ENCODE data around the gene CUL1. TPM values are rescaled to one million over a fixed set of nuclear protein-coding genes. Genes with fewer than 3 reads are reported as not detected.
"Not testable (repeated sequence)": the region's sequence is repeated elsewhere in the genome, so short reads cannot be mapped to it uniquely, and the experiment has no call there.

CUL1 gene
- total and polyA plus RNA-seq, 12 donors, result 14.0 to 53.4 (median 43.5) TPM

- no peak for ATAC-seq
- no peaks in the 10 kb centered on the region for H3K36me3 ChIP-seq
- intact Hi-C loops (cut with DNase I), result loop anchor here in 1 of 10 donors (10.0 kb wide), 1 partner anchor 263 kb away; no protein-coding TSS in a partner anchor
These were observed 2.7 kb downstream of the CUL1 start for GRCh38 chr7:148701414-148701813.

GRCh38 chr7:148702876-148703670 is 4.4 kb downstream of the CUL1 start:
- no peak for TF ChIP-seq CTCF (IDR thresholded peaks at IDR 0.05)
- WGBS, 2 donors, result 86 to 89% methylated on average over 11 of the region's 11 CpGs
- H3K36me3 ChIP-seq, result no peaks in the 10 kb centered on the region
- ATAC-seq (no peak), DNase-seq (no peak)
- no peaks in the 10 kb centered on the region for H3K27me3 ChIP-seq
- no peak overlapping the region for H3K4me3 ChIP-seq
- H3K27ac ChIP-seq, result no peak overlapping the region
- H3K9me3 ChIP-seq, result no peaks in the 10 kb centered on the region
- intact Hi-C loops (cut with DNase I), result loop anchor here in 1 of 10 donors (10.0 kb wide), 1 partner anchor 262 kb away; no protein-coding TSS in a partner anchor
- H3K4me1 ChIP-seq, result peaks cover 14 to 82% (median 78%) of the 10 kb centered on the region in 9 donors

More at GRCh38 chr7:148701414-148701813, 2.7 kb downstream of the CUL1 start:
- 47 to 64% methylated on average over 1 of the region's 1 CpG for WGBS, 2 donors
- no peak for DNase-seq
- Histone ChIP-seq H3K4me3 (peak overlapping the region in 2 of 10 donors; percentile 72 to 94), H3K4me1 (peaks cover 14 to 82% (median 68%) of the 10 kb centered on the region in 9 donors), H3K27ac (no peak overlapping the region), H3K27me3 (no peaks in the 10 kb centered on the region), H3K9me3 (no peaks in the 10 kb centered on the region)
- no peak for TF ChIP-seq CTCF (IDR thresholded peaks at IDR 0.05)

GRCh38 chr7:148703671-148703962 is 4.9 kb downstream of the CUL1 start:
- H3K27ac ChIP-seq, H3K4me3 ChIP-seq, H3K36me3 ChIP-seq, H3K27me3 ChIP-seq, H3K9me3 ChIP-seq, DNase-seq, ATAC-seq: not testable (repeated sequence)
- WGBS, 2 donors, result 92 to 93% methylated on average over 8 of the region's 8 CpGs
- intact Hi-C loops (cut with DNase I), result loop anchor here in 1 of 10 donors (10.0 kb wide), 1 partner anchor 261 kb away; no protein-coding TSS in a partner anchor
- H3K4me1 ChIP-seq, result peaks cover 14 to 88% (median 82%) of the 10 kb centered on the region in 9 donors

GRCh38 chr7:148704189-148704588 is 5.5 kb downstream of the CUL1 start:
- intact Hi-C loops (cut with DNase I), result loop anchor here in 1 of 10 donors (10.0 kb wide), 1 partner anchor 261 kb away; no protein-coding TSS in a partner anchor
- H3K9me3 ChIP-seq, result no peaks in the 10 kb centered on the region
- no peak overlapping the region for H3K27ac ChIP-seq
- H3K36me3 ChIP-seq, result no peaks in the 10 kb centered on the region
- no peak for DNase-seq
- 63 to 74% methylated on average over 3 of the region's 3 CpGs for WGBS, 2 donors
- no peaks in the 10 kb centered on the region for H3K27me3 ChIP-seq
- ATAC-seq, result no peak
- TF ChIP-seq CTCF (IDR thresholded peaks at IDR 0.05), result no peak
- H3K4me1 ChIP-seq, result peaks cover 14 to 94% (median 84%) of the 10 kb centered on the region in 9 donors
- no peak overlapping the region for H3K4me3 ChIP-seq

- WGBS, 2 donors, result 39 to 52% methylated on average over 3 of the region's 3 CpGs
- Histone ChIP-seq H3K36me3 (no peaks in the 10 kb centered on the region), H3K9me3 (no peaks in the 10 kb centered on the region), H3K27me3 (no peaks in the 10 kb centered on the region), H3K4me1 (peaks cover 14 to 98% (median 82%) of the 10 kb centered on the region in 9 donors), H3K4me3 (no peak overlapping the region), H3K27ac (no peak overlapping the region)
- no peak for TF ChIP-seq CTCF (IDR thresholded peaks at IDR 0.05)
- ATAC-seq (no peak), DNase-seq (no peak)
- intact Hi-C loops (cut with DNase I), result loop anchor here in 1 of 10 donors (10.0 kb wide), 1 partner anchor 260 kb away; no protein-coding TSS in a partner anchor
These were observed 6.3 kb downstream of the CUL1 start for GRCh38 chr7:148704970-148705369.
